Vagina (tissue), 2 donors: Measurements from ENCODE around the gene UBE2Q1.
A peak's percentile ranks its signal among the peaks of the same experiment; 100 is the strongest.

Experiments used
- CTCF ChIP-seq, 3 experiments: fragments of 450-650 bp in 2 of 3; fragments of 200-600 bp in 1 of 3; sonication (generic) in 1 of 3; IDR thresholded peaks; one replicate each; pipeline ENCODE4 v1.5.1; 2017 to 2019; ENCODE audit warnings: antibody characterized with exemption in 3 of 3, mild to moderate bottlenecking in 2 of 3, moderate library complexity in 2 of 3
- POLR2AphosphoS5 ChIP-seq, 2 donors: sonication (generic); formaldehyde crosslinking; IDR thresholded peaks; one replicate each; pipeline ENCODE4 v1.9.0; 2017; ENCODE audit warnings: antibody characterized with exemption in 2 of 2, mild to moderate bottlenecking in 2 of 2, low read depth in 1 of 2; ENCODE audit not compliant: insufficient read depth in 1 of 2

- TF ChIP-seq CTCF (IDR thresholded peaks at IDR 0.05) (no peak), POLR2AphosphoS5 (IDR thresholded peaks at IDR 0.05; ENCODE audit: insufficient read depth in 1 of 2, low read depth in 1 of 2) (peak; percentile 94 to 96)
Measured at GRCh38 chr1:154558720-154559465, 431 bp upstream of the UBE2Q1 start.
